ENCODE results near the gene ZNF407. TPM values are rescaled to one million over a fixed set of nuclear protein-coding genes. Genes with fewer than 3 reads are reported as not detected.

Gene ZNF407
- total RNA-seq, 1 donor from 2014 or later: 31.4 TPM

GRCh38 chr18:74672371-74672770, 74.7 kb downstream of the ZNF407 start:
- DNase-seq: no peak

- no peak for DNase-seq
Observed at GRCh38 chr18:74674487-74674886, 76.8 kb downstream of the ZNF407 start.

- no peak for DNase-seq
Observed at GRCh38 chr18:74679006-74679678, 81.5 kb downstream of the ZNF407 start.

- DNase-seq: no peak
Observed at GRCh38 chr18:74679679-74680076, 82.0 kb downstream of the ZNF407 start.

- DNase-seq: no peak
Observed at GRCh38 chr18:74682141-74682990, 84.7 kb downstream of the ZNF407 start.

- DNase-seq: no peak
Observed at GRCh38 chr18:74682991-74683297, 85.3 kb downstream of the ZNF407 start.

- DNase-seq: no peak
Observed at GRCh38 chr18:74683573-74683972, 85.9 kb downstream of the ZNF407 start.

GRCh38 chr18:74689251-74689650, 91.6 kb downstream of the ZNF407 start:
- no peak for DNase-seq

GRCh38 chr18:74692367-74693013, 94.8 kb downstream of the ZNF407 start:
- DNase-seq: no peak

- no peak for DNase-seq
Observed at GRCh38 chr18:74694436-74694835, 96.8 kb downstream of the ZNF407 start.

- no peak for DNase-seq
Observed at GRCh38 chr18:74695170-74695569, 97.5 kb downstream of the ZNF407 start.

- DNase-seq: no peak
Observed at GRCh38 chr18:74698881-74699280, 101.2 kb downstream of the ZNF407 start.

GRCh38 chr18:74699455-74699854, 101.8 kb downstream of the ZNF407 start:
- DNase-seq: no peak

GRCh38 chr18:74702950-74703349, 105.3 kb downstream of the ZNF407 start:
- no peak for DNase-seq

GRCh38 chr18:74708169-74708568, 110.5 kb downstream of the ZNF407 start:
- DNase-seq: no peak

GRCh38 chr18:74709452-74709851, 111.8 kb downstream of the ZNF407 start:
- DNase-seq: no peak

- no peak for DNase-seq
Observed at GRCh38 chr18:74714120-74714519, 116.5 kb downstream of the ZNF407 start.

GRCh38 chr18:74714791-74715190, 117.1 kb downstream of the ZNF407 start:
- no peak for DNase-seq

- DNase-seq: no peak
Observed at GRCh38 chr18:74715306-74715705, 117.6 kb downstream of the ZNF407 start.

GRCh38 chr18:74715865-74716712, 118.4 kb downstream of the ZNF407 start:
- no peak for DNase-seq

GRCh38 chr18:74718312-74718711, 120.6 kb downstream of the ZNF407 start:
- no peak for DNase-seq

GRCh38 chr18:74722237-74722636, 124.6 kb downstream of the ZNF407 start:
- DNase-seq: no peak

- no peak for DNase-seq
Observed at GRCh38 chr18:74724186-74724585, 126.5 kb downstream of the ZNF407 start.

All from occipital lobe (tissue), 2 donors.